ENCODE data around the gene SIM2. TPM values are rescaled to one million over a fixed set of nuclear protein-coding genes. Genes with fewer than 3 reads are reported as not detected.

SIM2 gene
- total RNA-seq, 1 experiment from 2014 or later = not detected

GRCh38 chr21:36677443-36677842, 21.5 kb upstream of the SIM2 start:
- no peak overlapping the region for H3T11ph ChIP-seq (ENCODE audit: low read length)
- H3K9me3 ChIP-seq (ENCODE audit: control insufficient read depth, low read depth, low read length) = no peaks in the 10 kb centered on the region
- no peak overlapping the region for H3K14ac ChIP-seq (ENCODE audit: insufficient read depth, low read length)
- H4K91ac ChIP-seq (ENCODE audit: insufficient read length, low read depth, low read length) = no peak overlapping the region
- H2BK15ac ChIP-seq (ENCODE audit: low read depth, low read length) = no peak overlapping the region
- no peak overlapping the region for H3K27ac Mint-ChIP-seq
- no peak overlapping the region for H2AK5ac ChIP-seq (ENCODE audit: insufficient read length, low read length)
- H3K27me3 Mint-ChIP-seq (ENCODE audit: low read depth) = peaks cover 92% of the 10 kb centered on the region
- no peak overlapping the region for H3K4me2 ChIP-seq (ENCODE audit: insufficient read depth, insufficient read length, low read length)
- no peak overlapping the region for H2BK20ac ChIP-seq (ENCODE audit: low read depth, low read length, poor library complexity, severe bottlenecking)
- H3K23me2 ChIP-seq (ENCODE audit: insufficient read length, low read depth, low read length, poor library complexity, severe bottlenecking) = no peaks in the 10 kb centered on the region
- no peaks in the 10 kb centered on the region for H3K79me2 ChIP-seq (ENCODE audit: insufficient read depth, low read length)
- H3K4me1 Mint-ChIP-seq = peaks cover 13 to 15% of the 10 kb centered on the region in 2 experiments
- no peak overlapping the region for H3K56ac ChIP-seq (ENCODE audit: insufficient read length, low read depth, low read length)
- WGBS (ENCODE audit: extremely low coverage, insufficient read length, low lambda C conversion rate) = no CpG with 5 or more reads among the region's 2 CpGs
- no peak for DNase-seq
- no peak overlapping the region for H3K4ac ChIP-seq (ENCODE audit: low read depth, low read length)
- no peak for TF ChIP-seq CTCF (conservative IDR thresholded peaks at IDR 0.05)
- H4K20me1 ChIP-seq (ENCODE audit: control insufficient read depth, insufficient read depth, insufficient read length) = no peaks in the 10 kb centered on the region
- H3K23ac ChIP-seq (ENCODE audit: insufficient read length, low read depth, low read length) = no peak overlapping the region
- no peak overlapping the region for H4K8ac ChIP-seq (replicated peaks; ENCODE audit: insufficient read length, low read depth, low read length)
- no peak overlapping the region for H3K4me3 Mint-ChIP-seq
- no peak overlapping the region for H2BK5ac ChIP-seq (ENCODE audit: insufficient read length, low read length)
- no peak overlapping the region for H2BK120ac ChIP-seq (ENCODE audit: low read depth, low read length, poor library complexity, severe bottlenecking)
- no peaks in the 10 kb centered on the region for H3K79me1 ChIP-seq (ENCODE audit: insufficient read depth, low read depth, low read length, poor library complexity, severe bottlenecking)
- H3K18ac ChIP-seq (ENCODE audit: insufficient read length, low read depth, low read length) = no peak overlapping the region
- H3K27ac ChIP-seq (ENCODE audit: insufficient read length, low read depth, low read length) = no peak overlapping the region
- no peaks in the 10 kb centered on the region for H3K4me1 ChIP-seq (ENCODE audit: insufficient read depth, low read length)
- no peak overlapping the region for H3K9ac ChIP-seq (ENCODE audit: extremely low read depth, insufficient read length, low read length)
- peaks cover 20 to 29% of the 10 kb centered on the region in 2 experiments for H3K9me3 Mint-ChIP-seq
- no peak overlapping the region for H2AFZ ChIP-seq (ENCODE audit: low read length)
- H3K27me3 ChIP-seq (ENCODE audit: insufficient read depth, low read length) = no peaks in the 10 kb centered on the region
- no peak overlapping the region for H2BK12ac ChIP-seq (ENCODE audit: insufficient read length, low read depth, low read length)
- H3K36me3 Mint-ChIP-seq (ENCODE audit: insufficient read depth in 1 of 3, low read depth in 3 of 3) = peaks cover 1 to 26% (median 10%) of the 10 kb centered on the region in 3 experiments; a peak in 5 of 7 replicates
- no peak overlapping the region for H4K5ac ChIP-seq (ENCODE audit: insufficient read length, low read depth, low read length)

All from H9 (cell line).